Aorta (tissue), 5 donors: ENCODE results near the gene SLC4A5. TPM values are rescaled to one million over a fixed set of nuclear protein-coding genes. Genes with fewer than 3 reads are reported as not detected.
A peak's percentile ranks its signal among the peaks of the same experiment; 100 is the strongest.

Experiments used
- ATAC-seq: fragments of 200-7000 bp; cut with Tn5 transposase; one replicate; pipeline ENCODE4 v1.9.1; 2022; ENCODE audit warnings: moderate library complexity; ENCODE audit not compliant: low FRiP score
- DNase-seq, 2 donors: peaks; one replicate each; pipeline ENCODE4 v3.0.0-alpha.2; 2020
- H3K27ac ChIP-seq, 2 donors: one replicate each; pipeline ENCODE4 v1.5.1; 2013; ENCODE audit warnings: low read length in 2 of 2, mild to moderate bottlenecking in 2 of 2, moderate library complexity in 2 of 2, control low read depth in 1 of 2, inconsistent platforms in 1 of 2, low read depth in 1 of 2
- H3K27me3 ChIP-seq, 2 donors: one replicate each; pipeline ENCODE4 v1.6.1; 2013; ENCODE audit warnings: control low read depth in 1 of 2, low read length in 1 of 2, mild to moderate bottlenecking in 1 of 2, moderate library complexity in 1 of 2; ENCODE audit not compliant: insufficient read depth in 2 of 2, control insufficient read depth in 1 of 2
- H3K36me3 ChIP-seq, 2 donors: one replicate each; pipeline ENCODE4 v1.6.1; 2013; ENCODE audit warnings: control low read depth in 1 of 2, low read length in 1 of 2, mild to moderate bottlenecking in 1 of 2; ENCODE audit not compliant: insufficient read depth in 2 of 2, control insufficient read depth in 1 of 2
- H3K4me1 ChIP-seq, 2 donors: one replicate each; pipeline ENCODE4 v1.6.1; 2013; ENCODE audit warnings: low read length in 2 of 2, control low read depth in 1 of 2, mild to moderate bottlenecking in 1 of 2, moderate library complexity in 1 of 2; ENCODE audit not compliant: insufficient read depth in 2 of 2, control insufficient read depth in 1 of 2
- H3K4me3 ChIP-seq, 2 donors: one replicate each; pipeline ENCODE4 v1.5.1; 2013; ENCODE audit warnings: low read length in 2 of 2, control low read depth in 1 of 2, mild to moderate bottlenecking in 1 of 2
- H3K9me3 ChIP-seq: one replicate; pipeline ENCODE4 v1.6.1; 2013; ENCODE audit warnings: mild to moderate bottlenecking, low read length; ENCODE audit not compliant: control insufficient read depth
- WGBS, 2 donors: extraction: QIAGEN DNeasy Blood & Tissue Kit; methylation state at CpG; one replicate each; pipeline ENCODE4 v1.1.7; 2013; 5-methylcytosine and 5-hydroxymethylcytosine counted together
- intact Hi-C, 2 donors: fragments of 100-400 bp; cut with DNase I; formaldehyde crosslinking; loops; one replicate each; pipeline versions ENCODE4 v1.14.2 to v1.15.0; 2022
- polyA plus RNA-seq, 2 donors: library from polyadenylated mRNA; stranded (reverse); fragments of 200-250 nt; gene quantifications; one replicate each; pipeline ENCODE4 v1.2.3, GENCODE V29; 2013
- total RNA-seq, 2 donors: library from RNA; stranded (reverse); fragmentation: NEBNext Ultra II Directional; extraction: Animal tissue kit (Norgen Biotek cat#: 25700); gene quantifications; one replicate each; pipeline ENCODE4 v1.2.1, GENCODE V29; 2021
- donor health status: healthy with polysubstance abuse.
- donor health status: Bipolar disorder and iron deficiency.
- donor health status: DM: no; HTN: no; CAD: no.
- donor health status: DM: no; HTN: no; CAD: no.
- donor health status: DM: yes; HTN: yes; CAD: no.

The SLC4A5 gene
- total and polyA plus RNA-seq, 4 donors: 1.6 to 7.3 (median 6.2) TPM; not detected in 1

- DNase-seq (no peak), ATAC-seq (no peak)
- Histone ChIP-seq H3K9me3 (no peaks in the 10 kb centered on the region), H3K27ac (no peak overlapping the region), H3K36me3 (peaks cover 0 to 2% of the 10 kb centered on the region in 2 donors), H3K4me3 (no peak overlapping the region), H3K4me1 (peaks cover 5 to 7% of the 10 kb centered on the region in 2 donors), H3K27me3 (no peaks in the 10 kb centered on the region)
- intact Hi-C loops: no loop called here
- WGBS, 2 donors: 96 to 98% methylated on average over 3 of the region's 3 CpGs
Measured at GRCh38 chr2:74381751-74382150, 38.5 kb upstream of the SLC4A5 start.

GRCh38 chr2:74379851-74380789 lies 36.9 kb upstream of the SLC4A5 start, which contains the start of gene DCTN1:
Gene DCTN1 (minus strand): TSS chr2:74380311. CDS start chr2:74380037, 274 bp downstream.
- H3K27ac ChIP-seq: no peak within 1 kb of the TSS
- H3K4me3 ChIP-seq: peak within 1 kb of the TSS in 1 of 2 donors; percentile 27
- no peaks in the 10 kb centered on the region for H3K36me3 ChIP-seq
- WGBS, 2 donors: 13 to 18% methylated on average over 14 of the region's 14 CpGs
- intact Hi-C loops: no loop called here
- DNase-seq (peak; percentile 62 to 82), ATAC-seq (peak; percentile 76)
- peaks cover 5 to 7% of the 10 kb centered on the region in 2 donors for H3K4me1 ChIP-seq
- no peaks in the 10 kb centered on the region for H3K9me3 ChIP-seq
- no peaks in the 10 kb centered on the region for H3K27me3 ChIP-seq

DNA sequence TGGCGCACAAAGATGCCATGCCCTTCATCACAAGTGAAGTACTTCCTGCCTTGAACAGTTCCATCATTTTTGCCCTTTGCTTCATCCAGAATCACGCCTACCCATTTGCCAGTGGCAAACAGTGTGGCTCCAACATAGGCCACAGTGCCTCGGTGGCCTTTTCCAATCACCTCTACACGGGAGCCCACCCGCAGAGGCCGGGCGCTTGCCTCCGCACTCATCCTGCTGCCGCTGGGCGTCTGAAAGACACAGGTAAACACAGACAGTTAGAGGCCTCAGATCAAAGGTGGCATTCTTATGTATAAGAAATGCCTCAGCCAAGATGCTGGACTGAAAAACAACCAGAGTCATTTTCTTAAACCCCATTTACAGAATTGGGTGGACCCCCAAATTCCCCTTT lies 34.8 kb upstream of the SLC4A5 start:
- Histone ChIP-seq H3K36me3 (no peaks in the 10 kb centered on the region), H3K27ac (no peak overlapping the region), H3K4me3 (no peak overlapping the region), H3K9me3 (no peaks in the 10 kb centered on the region), H3K27me3 (no peaks in the 10 kb centered on the region), H3K4me1 (peaks cover 0 to 3% of the 10 kb centered on the region in 2 donors)
- DNase-seq: no peak
- intact Hi-C loops: no loop called here
- 91% methylated on average over 10 of the region's 10 CpGs for WGBS, 2 donors
- no peak for ATAC-seq

DNA sequence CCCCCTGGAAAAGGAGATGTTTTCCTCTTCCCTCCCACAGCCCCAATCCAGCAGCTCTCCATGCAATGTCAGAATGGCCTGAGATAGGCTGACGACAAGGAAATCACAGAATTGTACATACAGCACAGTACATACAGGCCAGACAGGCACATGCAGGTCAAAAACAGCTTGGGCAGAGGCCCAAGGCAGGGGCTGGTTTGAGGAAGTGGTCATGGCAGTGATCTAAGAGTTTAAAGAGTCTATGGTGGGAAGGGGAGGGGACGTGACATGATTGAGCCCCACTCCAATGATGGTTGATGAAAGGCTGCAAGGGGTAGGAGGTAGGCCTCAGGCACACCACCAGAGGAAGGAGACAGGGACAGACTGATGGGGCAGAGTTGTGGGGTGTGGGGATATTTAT lies 32.6 kb upstream of the SLC4A5 start:
- peaks cover 0 to 3% of the 10 kb centered on the region in 2 donors for H3K4me1 ChIP-seq
- no peak for DNase-seq
- no peaks in the 10 kb centered on the region for H3K27me3 ChIP-seq
- H3K27ac ChIP-seq: no peak overlapping the region
- no peak overlapping the region for H3K4me3 ChIP-seq
- intact Hi-C loops: no loop called here
- H3K36me3 ChIP-seq: no peaks in the 10 kb centered on the region
- WGBS, 2 donors: 89 to 90% methylated on average over 2 of the region's 2 CpGs
- ATAC-seq: no peak
- no peaks in the 10 kb centered on the region for H3K9me3 ChIP-seq

DNA sequence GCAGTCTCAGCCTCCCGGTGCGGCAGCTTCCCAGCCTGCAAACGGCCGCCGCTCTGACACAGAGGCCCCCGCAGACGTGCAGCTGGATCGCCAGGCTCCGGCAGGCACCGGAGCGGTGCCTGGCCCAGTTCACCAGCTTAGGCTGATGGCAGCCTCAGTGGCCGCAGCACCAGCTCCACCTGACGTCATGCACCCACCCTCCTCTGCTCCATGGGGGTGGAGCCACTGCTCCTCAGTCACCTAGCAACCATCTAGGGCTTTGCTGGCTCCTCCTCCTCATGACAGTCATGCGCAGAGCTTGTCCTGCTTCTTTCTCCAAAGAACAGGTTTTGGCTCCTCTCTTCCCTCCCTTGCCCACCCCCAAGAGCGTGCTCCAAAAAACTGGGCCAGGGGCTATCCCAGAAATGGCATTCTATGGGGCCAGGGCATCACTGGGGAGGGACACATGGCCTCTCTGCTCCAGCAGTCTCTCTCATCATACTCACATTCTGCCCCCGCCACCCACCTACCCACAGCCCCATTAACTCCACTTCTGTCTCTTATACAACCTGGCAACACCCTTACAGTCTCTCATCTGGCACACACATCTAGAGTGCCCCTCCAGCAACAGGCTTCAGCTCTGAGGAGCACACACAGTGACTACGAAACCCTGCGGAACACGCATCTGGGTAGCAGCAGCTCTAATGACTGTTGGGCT lies 31.4 kb upstream of the SLC4A5 start:
- WGBS, 2 donors: 44 to 49% methylated on average over 19 of the region's 19 CpGs
- no peak overlapping the region for H3K4me3 ChIP-seq
- peak; percentile 85 to 89 for DNase-seq
- no peaks in the 10 kb centered on the region for H3K9me3 ChIP-seq
- intact Hi-C loops: no loop called here
- ATAC-seq: peak; percentile 90
- no peaks in the 10 kb centered on the region for H3K4me1 ChIP-seq
- H3K36me3 ChIP-seq: peaks cover 9% of the 10 kb centered on the region in 2 donors
- H3K27ac ChIP-seq: no peak overlapping the region
- no peaks in the 10 kb centered on the region for H3K27me3 ChIP-seq

DNA sequence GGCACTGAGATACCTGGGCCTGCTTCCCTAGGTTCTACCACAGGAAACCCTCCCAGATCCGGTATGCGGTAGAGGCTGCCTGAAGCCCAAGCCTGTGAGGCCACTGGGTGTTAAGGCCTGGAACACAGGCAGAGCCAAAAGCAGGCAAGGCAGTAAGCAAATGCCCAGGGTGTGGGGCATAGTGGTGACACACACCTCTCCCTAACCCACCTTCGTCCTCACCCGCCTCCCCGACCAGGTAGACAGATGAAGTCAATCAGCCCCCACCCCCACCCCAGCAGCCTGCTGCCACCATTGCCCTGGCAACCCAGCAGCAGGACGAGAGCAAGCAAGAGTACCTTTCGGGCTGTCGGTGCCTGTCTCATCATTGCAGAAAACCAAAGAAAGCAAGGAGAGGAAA lies 30.8 kb upstream of the SLC4A5 start:
- no peak for ATAC-seq
- WGBS, 2 donors: 65 to 70% methylated on average over 8 of the region's 8 CpGs
- no peaks in the 10 kb centered on the region for H3K27me3 ChIP-seq
- H3K9me3 ChIP-seq: no peaks in the 10 kb centered on the region
- no peak overlapping the region for H3K4me3 ChIP-seq
- intact Hi-C loops: no loop called here
- H3K36me3 ChIP-seq: peaks cover 9 to 12% of the 10 kb centered on the region in 2 donors
- no peaks in the 10 kb centered on the region for H3K4me1 ChIP-seq
- H3K27ac ChIP-seq: no peak overlapping the region
- DNase-seq: no peak

GRCh38 chr2:74373221-74373676 lies 30.0 kb upstream of the SLC4A5 start:
- no peaks in the 10 kb centered on the region for H3K4me1 ChIP-seq
- H3K4me3 ChIP-seq: no peak overlapping the region
- no peaks in the 10 kb centered on the region for H3K27me3 ChIP-seq
- no peak for DNase-seq
- intact Hi-C loops: no loop called here
- no peak for ATAC-seq
- H3K36me3 ChIP-seq: peaks cover 10 to 18% of the 10 kb centered on the region in 2 donors
- WGBS, 2 donors: 71 to 74% methylated on average over 5 of the region's 5 CpGs
- no peak overlapping the region for H3K27ac ChIP-seq
- H3K9me3 ChIP-seq: no peaks in the 10 kb centered on the region

- no peak overlapping the region for H3K4me3 ChIP-seq
- peaks cover 16 to 23% of the 10 kb centered on the region in 2 donors for H3K36me3 ChIP-seq
- H3K27me3 ChIP-seq: no peaks in the 10 kb centered on the region
- 88 to 90% methylated on average over 6 of the region's 6 CpGs for WGBS, 2 donors
- no peak for ATAC-seq
- intact Hi-C loops: no loop called here
- no peaks in the 10 kb centered on the region for H3K9me3 ChIP-seq
- H3K4me1 ChIP-seq: no peaks in the 10 kb centered on the region
- DNase-seq: no peak
- no peak overlapping the region for H3K27ac ChIP-seq
Measured at GRCh38 chr2:74372674-74373073, 29.5 kb upstream of the SLC4A5 start.
